Measurements from ENCODE around the gene RAB7A.

DNA sequence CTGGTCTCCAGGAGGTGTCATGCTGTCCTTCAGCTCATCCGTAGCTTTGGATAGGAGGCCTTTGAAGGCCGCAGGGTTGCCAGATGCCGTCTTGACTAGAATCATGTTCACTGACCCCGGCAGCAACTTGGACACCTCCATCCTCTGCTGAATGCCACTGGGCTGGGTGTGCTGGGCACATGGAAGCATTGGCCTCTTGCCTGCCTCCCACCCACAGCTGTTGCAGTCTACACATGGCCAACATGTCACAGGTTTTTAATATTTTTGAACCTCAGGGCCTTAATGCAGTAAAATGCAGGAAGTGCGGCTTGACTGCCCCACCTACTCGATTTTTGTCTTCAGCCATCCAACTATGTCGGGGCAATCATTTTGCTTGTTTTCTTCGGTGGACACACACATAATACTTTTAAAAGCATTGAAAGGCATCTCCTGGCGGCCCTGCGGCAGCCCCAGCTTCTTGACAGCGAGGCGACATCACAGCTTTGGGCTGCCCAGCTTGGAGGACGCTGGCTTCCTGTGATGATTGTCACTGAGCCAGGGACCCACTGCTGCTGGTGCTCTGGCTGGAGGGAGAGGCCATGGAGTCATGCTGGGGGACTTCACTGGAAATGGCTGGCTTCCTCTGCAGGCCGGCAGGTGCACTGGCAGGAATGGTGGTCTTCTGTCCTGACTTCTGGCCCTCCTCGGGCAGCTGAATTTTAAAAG is 121.8 kb downstream of the RAB7A start:
- TF ChIP-seq, protein P1, sequence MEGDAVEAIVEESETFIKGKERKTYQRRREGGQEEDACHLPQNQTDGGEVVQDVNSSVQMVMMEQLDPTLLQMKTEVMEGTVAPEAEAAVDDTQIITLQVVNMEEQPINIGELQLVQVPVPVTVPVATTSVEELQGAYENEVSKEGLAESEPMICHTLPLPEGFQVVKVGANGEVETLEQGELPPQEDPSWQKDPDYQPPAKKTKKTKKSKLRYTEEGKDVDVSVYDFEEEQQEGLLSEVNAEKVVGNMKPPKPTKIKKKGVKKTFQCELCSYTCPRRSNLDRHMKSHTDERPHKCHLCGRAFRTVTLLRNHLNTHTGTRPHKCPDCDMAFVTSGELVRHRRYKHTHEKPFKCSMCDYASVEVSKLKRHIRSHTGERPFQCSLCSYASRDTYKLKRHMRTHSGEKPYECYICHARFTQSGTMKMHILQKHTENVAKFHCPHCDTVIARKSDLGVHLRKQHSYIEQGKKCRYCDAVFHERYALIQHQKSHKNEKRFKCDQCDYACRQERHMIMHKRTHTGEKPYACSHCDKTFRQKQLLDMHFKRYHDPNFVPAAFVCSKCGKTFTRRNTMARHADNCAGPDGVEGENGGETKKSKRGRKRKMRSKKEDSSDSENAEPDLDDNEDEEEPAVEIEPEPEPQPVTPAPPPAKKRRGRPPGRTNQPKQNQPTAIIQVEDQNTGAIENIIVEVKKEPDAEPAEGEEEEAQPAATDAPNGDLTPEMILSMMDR (IDR thresholded peaks at IDR 0.05; ENCODE audit: poor library complexity) = no peak
- TF ChIP-seq EZH2phosphoT487 (IDR thresholded peaks at IDR 0.05; ENCODE audit: low read depth, severe bottlenecking, unreplicated experiment) = no peak
